ENCODE results near the gene ACSS3. TPM values are rescaled to one million over a fixed set of nuclear protein-coding genes. Genes with fewer than 3 reads are reported as not detected.
A peak's percentile ranks its signal among the peaks of the same experiment; 100 is the strongest.
"Not testable (repeated sequence)": the region's sequence is repeated elsewhere in the genome, so short reads cannot be mapped to it uniquely, and the experiment has no call there.

The ACSS3 gene
- total and polyA plus RNA-seq, 9 donors, result 15.8 to 67.0 (median 39.1) TPM

- no peaks in the 10 kb centered on the region for H3K9me3 ChIP-seq
- no peak for DNase-seq
- WGBS, 3 donors, result 96 to 97% (median 97%) methylated on average over 1 of the region's 1 CpG
- no peak overlapping the region for H3K4me3 ChIP-seq
- H3K27ac ChIP-seq, result no peak overlapping the region
- H3K36me3 ChIP-seq, result no peaks in the 10 kb centered on the region
- intact Hi-C loops (cut with DNase I), result no loop called here
- H3K27me3 ChIP-seq, result no peaks in the 10 kb centered on the region
- H3K4me1 ChIP-seq (ENCODE audit: insufficient read depth), result no peaks in the 10 kb centered on the region
- no peak for TF ChIP-seq EP300 (IDR thresholded peaks at IDR 0.05)
- TF ChIP-seq POLR2A (IDR thresholded peaks at IDR 0.05), result no peak
These were observed 33.7 kb upstream of the ACSS3 start for GRCh38 chr12:81043979-81044740.

GRCh38 chr12:81064971-81065370, 12.9 kb upstream of the ACSS3 start:
- H3K27ac ChIP-seq; H3K9me3 ChIP-seq; DNase-seq; H3K4me1 ChIP-seq (ENCODE audit: insufficient read depth); H3K36me3 ChIP-seq; intact Hi-C loops (cut with DNase I); H3K27me3 ChIP-seq; H3K4me3 ChIP-seq: not testable (repeated sequence)
- WGBS, 3 donors, result 92% methylated on average over 11 of the region's 11 CpGs

- H3K4me3 ChIP-seq, result no peak overlapping the region
- DNase-seq, result no peak
- no peak overlapping the region for H3K27ac ChIP-seq
- H3K27me3 ChIP-seq, result no peaks in the 10 kb centered on the region
- TF ChIP-seq EP300 (IDR thresholded peaks at IDR 0.05) (no peak), POLR2A (IDR thresholded peaks at IDR 0.05) (no peak), CTCF (IDR thresholded peaks at IDR 0.05) (no peak)
- peaks cover 4% of the 10 kb centered on the region for H3K4me1 ChIP-seq (ENCODE audit: insufficient read depth)
- H3K36me3 ChIP-seq, result no peaks in the 10 kb centered on the region
- intact Hi-C loops (cut with DNase I), result loop anchor here in 1 of 4 donors (10.0 kb wide), 2 partner anchors 136 to 144 kb away; partner anchors contain the start of gene LIN7A
- H3K9me3 ChIP-seq, result no peaks in the 10 kb centered on the region
These were observed 7.0 kb upstream of the ACSS3 start for GRCh38 chr12:81070846-81071245.

- WGBS, 3 donors, result 61 to 74% (median 73%) methylated on average over 3 of the region's 3 CpGs
These were observed 2.3 kb upstream of the ACSS3 start for GRCh38 chr12:81075539-81075938.

GRCh38 chr12:81077329-81077685, 572 bp upstream of the ACSS3 start:
- intact Hi-C loops (cut with DNase I), result loop anchor here in 1 of 4 donors (10.0 kb wide), 2 partner anchors 137 to 143 kb away; partner anchors contain the start of gene LIN7A
- Histone ChIP-seq H3K27me3 (no peaks in the 10 kb centered on the region), H3K9me3 (no peaks in the 10 kb centered on the region), H3K27ac (peak overlapping the region; percentile 87 to 89), H3K36me3 (no peaks in the 10 kb centered on the region), H3K4me3 (peak overlapping the region; percentile 87), H3K4me1 (ENCODE audit: insufficient read depth) (peaks cover 14% of the 10 kb centered on the region)
- WGBS, 3 donors, result 5 to 12% (median 6%) methylated on average over 6 of the region's 6 CpGs
- peak; percentile 44 to 56 (median 53) for DNase-seq
- no peak for TF ChIP-seq CTCF (IDR thresholded peaks at IDR 0.05)
- no peak for TF ChIP-seq EP300 (IDR thresholded peaks at IDR 0.05)
- TF ChIP-seq POLR2A (IDR thresholded peaks at IDR 0.05), result no peak

More at GRCh38 chr12:81075539-81075938, 2.3 kb upstream of the ACSS3 start:
- Histone ChIP-seq H3K36me3 (no peaks in the 10 kb centered on the region), H3K4me1 (ENCODE audit: insufficient read depth) (peaks cover 12% of the 10 kb centered on the region), H3K27ac (peak overlapping the region in 1 of 2 donors; percentile 89), H3K9me3 (no peaks in the 10 kb centered on the region), H3K4me3 (no peak overlapping the region), H3K27me3 (no peaks in the 10 kb centered on the region)
- intact Hi-C loops (cut with DNase I), result loop anchor here in 1 of 4 donors (10.0 kb wide), 2 partner anchors 139 to 141 kb away; partner anchors contain the start of gene LIN7A
- DNase-seq, result no peak
- TF ChIP-seq EP300 (IDR thresholded peaks at IDR 0.05) (no peak), POLR2A (IDR thresholded peaks at IDR 0.05) (no peak), CTCF (IDR thresholded peaks at IDR 0.05) (no peak)

Measured in ovary (tissue), 9 donors.